ENCODE data around the gene TLR3. TPM values are rescaled to one million over a fixed set of nuclear protein-coding genes. Genes with fewer than 3 reads are reported as not detected.

The TLR3 gene
- total RNA-seq (ENCODE audit: unreplicated experiment): not detected
- long read RNA-seq: 0 reads

DNA sequence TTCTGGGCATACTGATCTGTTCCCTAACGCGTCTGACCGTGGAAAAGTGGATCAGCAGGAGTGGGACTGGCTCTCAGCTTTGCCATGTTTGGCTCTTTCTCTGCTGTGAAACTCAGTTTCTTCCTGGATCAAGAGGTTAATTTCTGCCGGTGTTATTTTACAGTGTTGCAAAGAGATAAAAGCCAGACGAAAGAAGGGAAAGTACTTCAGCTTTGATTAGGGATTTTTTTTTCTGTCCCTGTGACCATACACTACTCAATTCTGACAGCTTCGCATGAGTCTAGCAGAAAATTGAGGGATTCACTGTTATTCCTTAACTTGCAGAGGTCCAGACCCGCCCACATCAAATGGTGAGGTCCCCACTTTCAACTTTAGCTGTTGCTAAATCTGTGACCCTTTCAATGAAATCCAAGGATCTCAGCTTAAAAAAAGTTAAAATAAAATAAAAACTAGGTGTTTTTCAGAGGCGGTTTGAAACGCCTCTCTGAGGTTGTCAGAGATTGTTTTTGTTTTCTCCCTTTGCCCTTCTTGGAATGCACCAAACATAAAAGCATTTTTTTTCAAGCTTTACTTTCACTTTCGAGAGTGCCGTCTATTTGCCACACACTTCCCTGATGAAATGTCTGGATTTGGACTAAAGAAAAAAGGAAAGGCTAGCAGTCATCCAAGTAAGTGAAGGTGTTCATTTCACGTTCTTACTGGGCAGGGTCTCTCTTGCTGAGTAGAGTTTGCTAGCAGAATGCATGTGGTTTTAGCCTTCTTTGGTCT lies at the start of gene TLR3:
TSS of gene TLR3 (plus strand) at position 576 of the 768 bp plus-strand sequence. CDS start 7,464 bp downstream, outside the sequence.
- Mint-ChIP-seq H3K9me3 (ENCODE audit: unreplicated experiment) (no peaks in the 10 kb centered on the region), H3K27ac (ENCODE audit: unreplicated experiment) (no peak within 1 kb of the TSS), H3K36me3 (ENCODE audit: low read depth, unreplicated experiment) (no peaks in the 10 kb centered on the region), H3K27me3 (ENCODE audit: unreplicated experiment) (peaks cover 2% of the 10 kb centered on the region), H3K4me3 (ENCODE audit: unreplicated experiment) (no peak within 1 kb of the TSS), H3K4me1 (ENCODE audit: unreplicated experiment) (no peaks in the 10 kb centered on the region)
- DNase-seq (ENCODE audit: low spot score): no peak
- TF ChIP-seq, protein P1, sequence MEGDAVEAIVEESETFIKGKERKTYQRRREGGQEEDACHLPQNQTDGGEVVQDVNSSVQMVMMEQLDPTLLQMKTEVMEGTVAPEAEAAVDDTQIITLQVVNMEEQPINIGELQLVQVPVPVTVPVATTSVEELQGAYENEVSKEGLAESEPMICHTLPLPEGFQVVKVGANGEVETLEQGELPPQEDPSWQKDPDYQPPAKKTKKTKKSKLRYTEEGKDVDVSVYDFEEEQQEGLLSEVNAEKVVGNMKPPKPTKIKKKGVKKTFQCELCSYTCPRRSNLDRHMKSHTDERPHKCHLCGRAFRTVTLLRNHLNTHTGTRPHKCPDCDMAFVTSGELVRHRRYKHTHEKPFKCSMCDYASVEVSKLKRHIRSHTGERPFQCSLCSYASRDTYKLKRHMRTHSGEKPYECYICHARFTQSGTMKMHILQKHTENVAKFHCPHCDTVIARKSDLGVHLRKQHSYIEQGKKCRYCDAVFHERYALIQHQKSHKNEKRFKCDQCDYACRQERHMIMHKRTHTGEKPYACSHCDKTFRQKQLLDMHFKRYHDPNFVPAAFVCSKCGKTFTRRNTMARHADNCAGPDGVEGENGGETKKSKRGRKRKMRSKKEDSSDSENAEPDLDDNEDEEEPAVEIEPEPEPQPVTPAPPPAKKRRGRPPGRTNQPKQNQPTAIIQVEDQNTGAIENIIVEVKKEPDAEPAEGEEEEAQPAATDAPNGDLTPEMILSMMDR (IDR thresholded peaks at IDR 0.05; ENCODE audit: unreplicated experiment): no peak

DNA sequence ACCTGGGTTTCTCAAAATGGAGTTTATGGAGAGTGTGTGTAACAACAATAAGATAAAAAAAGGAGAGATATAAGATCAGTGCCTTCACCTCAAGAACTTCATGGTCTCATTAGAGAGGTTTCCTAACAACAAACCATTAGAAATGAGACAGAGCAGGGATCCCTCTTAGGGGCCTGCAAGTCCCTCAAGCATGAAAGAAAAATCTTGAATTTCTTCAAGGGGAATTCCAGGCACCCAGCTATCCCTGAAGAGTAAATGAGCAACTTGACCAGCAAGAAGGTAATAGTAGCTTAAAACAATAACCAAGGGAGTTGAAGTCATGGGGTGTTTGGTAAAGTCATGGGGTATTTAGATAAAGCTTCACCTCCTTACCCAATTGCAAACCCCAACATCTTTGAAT lies 49.7 kb upstream of the TLR3 start:
- Mint-ChIP-seq H3K4me1 (ENCODE audit: unreplicated experiment) (no peaks in the 10 kb centered on the region), H3K27me3 (ENCODE audit: unreplicated experiment) (peaks cover 1% of the 10 kb centered on the region), H3K27ac (ENCODE audit: unreplicated experiment) (no peak overlapping the region), H3K9me3 (ENCODE audit: unreplicated experiment) (no peaks in the 10 kb centered on the region), H3K36me3 (ENCODE audit: low read depth, unreplicated experiment) (no peaks in the 10 kb centered on the region), H3K4me3 (ENCODE audit: unreplicated experiment) (no peak overlapping the region)
- TF ChIP-seq, protein P1 (IDR thresholded peaks at IDR 0.05; ENCODE audit: unreplicated experiment): no peak
- DNase-seq (ENCODE audit: low spot score): no peak

GRCh38 chr4:186020106-186020792 lies 48.7 kb upstream of the TLR3 start:
- Mint-ChIP-seq H3K36me3 (ENCODE audit: low read depth, unreplicated experiment) (no peaks in the 10 kb centered on the region), H3K27me3 (ENCODE audit: unreplicated experiment) (peaks cover 1% of the 10 kb centered on the region), H3K4me3 (ENCODE audit: unreplicated experiment) (no peak overlapping the region), H3K27ac (ENCODE audit: unreplicated experiment) (no peak overlapping the region), H3K9me3 (ENCODE audit: unreplicated experiment) (no peaks in the 10 kb centered on the region), H3K4me1 (ENCODE audit: unreplicated experiment) (no peaks in the 10 kb centered on the region)
- TF ChIP-seq, protein P1 (IDR thresholded peaks at IDR 0.05; ENCODE audit: unreplicated experiment): no peak
- DNase-seq (ENCODE audit: low spot score): no peak

GRCh38 chr4:186020793-186021407 lies 48.1 kb upstream of the TLR3 start:
- Mint-ChIP-seq H3K4me3 (ENCODE audit: unreplicated experiment) (no peak overlapping the region), H3K27ac (ENCODE audit: unreplicated experiment) (no peak overlapping the region), H3K36me3 (ENCODE audit: low read depth, unreplicated experiment) (no peaks in the 10 kb centered on the region), H3K9me3 (ENCODE audit: unreplicated experiment) (no peaks in the 10 kb centered on the region), H3K4me1 (ENCODE audit: unreplicated experiment) (no peaks in the 10 kb centered on the region), H3K27me3 (ENCODE audit: unreplicated experiment) (peaks cover 3% of the 10 kb centered on the region)
- DNase-seq (ENCODE audit: low spot score): no peak
- TF ChIP-seq, protein P1 (IDR thresholded peaks at IDR 0.05; ENCODE audit: unreplicated experiment): no peak

Data from endothelial cell (in vitro differentiated cells).